ENCODE measurements around the gene NFIB. TPM values are rescaled to one million over a fixed set of nuclear protein-coding genes. Genes with fewer than 3 reads are reported as not detected.

NFIB gene
- total and polyA plus RNA-seq, 10 of the 15 experiments (the other 5 are each of a cell fraction or from before 2014, with no cell fraction given) = under 0.01 to 0.19 (median 0.05) TPM; not detected in 3

DNA sequence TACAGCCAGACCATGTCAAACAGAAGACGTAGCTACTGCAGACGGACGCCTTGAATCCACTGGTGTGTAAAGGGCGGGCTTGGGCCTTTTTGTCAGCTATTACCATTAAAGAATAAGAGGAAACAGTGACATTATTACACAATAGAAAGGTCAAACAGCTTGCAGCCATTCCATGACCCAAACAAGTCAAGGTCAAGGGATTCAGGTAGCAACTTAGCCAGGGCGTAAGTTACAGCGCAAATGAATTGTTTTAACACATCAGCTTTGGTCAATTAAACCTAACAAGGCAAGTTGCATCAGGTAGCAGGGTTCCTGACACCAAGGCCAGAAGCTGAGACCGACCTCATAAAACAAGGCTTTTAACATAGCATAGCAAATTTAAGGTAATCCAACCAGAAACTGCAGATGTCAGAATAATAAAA, 15.3 kb downstream of the NFIB start:
- 30% methylated on average over 7 of the region's 7 CpGs for WGBS (ENCODE audit: insufficient coverage, insufficient replicate concordance, low lambda C conversion rate, missing lambda C conversion rate)
- Histone ChIP-seq H3K9me3 (replicated peaks; ENCODE audit: control insufficient read depth, insufficient read depth, low read length) (no peaks in the 10 kb centered on the region), H2AFZ (ENCODE audit: control insufficient read depth, low read depth, low read length) (no peak overlapping the region), H3K27ac (ENCODE audit: control insufficient read depth, insufficient read depth) (no peak overlapping the region), H3K4me1 (ENCODE audit: control insufficient read depth, insufficient read depth, low read length) (no peaks in the 10 kb centered on the region), H3K36me3 (ENCODE audit: control insufficient read depth in 2 of 2, insufficient read depth in 2 of 2, low read length in 1 of 2) (no peaks in the 10 kb centered on the region), H3K9ac (ENCODE audit: control insufficient read depth, insufficient read depth, low read length) (no peak overlapping the region), H3K79me2 (ENCODE audit: control insufficient read depth, insufficient read depth, low read length) (no peaks in the 10 kb centered on the region), H3K27me3 (replicated peaks in 1 of 2; ENCODE audit: control insufficient read depth in 2 of 2, insufficient read depth in 2 of 2, low read length in 1 of 2) (no peaks in the 10 kb centered on the region), H3K4me2 (ENCODE audit: control insufficient read depth, insufficient read depth) (no peak overlapping the region), H3K4me3 (no peak overlapping the region), H4K20me1 (ENCODE audit: control insufficient read depth, insufficient read depth) (no peaks in the 10 kb centered on the region)
- ChIA-PET CTCF (no interaction called here), POLR2A (no interaction called here), SMC1A (ENCODE audit: uncharacterized antibody, unreplicated experiment) (interaction anchor here (0.6 to 0.9 kb wide), 2 partner anchors 55 to 216 kb away, joined by 3 read pairs; no protein-coding TSS in a partner anchor), RAD21 (ENCODE audit: unreplicated experiment) (no interaction called here)
- DNase-seq (ENCODE audit: low read depth, low spot score) (no peak), FAIRE-seq (no peak), ATAC-seq (no peak)
- TF ChIP-seq HDAC2 (IDR thresholded peaks at IDR 0.05) (no peak), SP1 (IDR thresholded peaks at IDR 0.05; ENCODE audit: low read depth, low read length) (no peak), KLF5 (IDR thresholded peaks at IDR 0.05; ENCODE audit: partially characterized antibody) (no peak), CEBPB (IDR thresholded peaks at IDR 0.05; ENCODE audit: borderline replicate concordance in 1 of 2, low read depth in 2 of 2, low read length in 2 of 2) (no peak), ELK1 (IDR thresholded peaks at IDR 0.05; ENCODE audit: low read depth, low read length) (no peak), RAD51 (IDR thresholded peaks at IDR 0.05) (no peak), IKZF2 (IDR thresholded peaks at IDR 0.05) (no peak), PAX5 (IDR thresholded peaks at IDR 0.05; ENCODE audit: borderline replicate concordance, low read depth, low read length) (no peak), ZSCAN29 (IDR thresholded peaks at IDR 0.05) (no peak)
- TF ChIP-seq, protein P1, sequence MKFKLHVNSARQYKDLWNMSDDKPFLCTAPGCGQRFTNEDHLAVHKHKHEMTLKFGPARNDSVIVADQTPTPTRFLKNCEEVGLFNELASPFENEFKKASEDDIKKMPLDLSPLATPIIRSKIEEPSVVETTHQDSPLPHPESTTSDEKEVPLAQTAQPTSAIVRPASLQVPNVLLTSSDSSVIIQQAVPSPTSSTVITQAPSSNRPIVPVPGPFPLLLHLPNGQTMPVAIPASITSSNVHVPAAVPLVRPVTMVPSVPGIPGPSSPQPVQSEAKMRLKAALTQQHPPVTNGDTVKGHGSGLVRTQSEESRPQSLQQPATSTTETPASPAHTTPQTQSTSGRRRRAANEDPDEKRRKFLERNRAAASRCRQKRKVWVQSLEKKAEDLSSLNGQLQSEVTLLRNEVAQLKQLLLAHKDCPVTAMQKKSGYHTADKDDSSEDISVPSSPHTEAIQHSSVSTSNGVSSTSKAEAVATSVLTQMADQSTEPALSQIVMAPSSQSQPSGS (IDR thresholded peaks at IDR 0.05; ENCODE audit: low read length) = no peak
- TF ChIP-seq, protein P2, sequence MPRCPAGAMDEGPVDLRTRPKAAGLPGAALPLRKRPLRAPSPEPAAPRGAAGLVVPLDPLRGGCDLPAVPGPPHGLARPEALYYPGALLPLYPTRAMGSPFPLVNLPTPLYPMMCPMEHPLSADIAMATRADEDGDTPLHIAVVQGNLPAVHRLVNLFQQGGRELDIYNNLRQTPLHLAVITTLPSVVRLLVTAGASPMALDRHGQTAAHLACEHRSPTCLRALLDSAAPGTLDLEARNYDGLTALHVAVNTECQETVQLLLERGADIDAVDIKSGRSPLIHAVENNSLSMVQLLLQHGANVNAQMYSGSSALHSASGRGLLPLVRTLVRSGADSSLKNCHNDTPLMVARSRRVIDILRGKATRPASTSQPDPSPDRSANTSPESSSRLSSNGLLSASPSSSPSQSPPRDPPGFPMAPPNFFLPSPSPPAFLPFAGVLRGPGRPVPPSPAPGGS (IDR thresholded peaks at IDR 0.05; ENCODE audit: borderline replicate concordance, insufficient read depth, low read depth, low read length, poor library complexity, severe bottlenecking) = no peak
- TF ChIP-seq, protein P3, sequence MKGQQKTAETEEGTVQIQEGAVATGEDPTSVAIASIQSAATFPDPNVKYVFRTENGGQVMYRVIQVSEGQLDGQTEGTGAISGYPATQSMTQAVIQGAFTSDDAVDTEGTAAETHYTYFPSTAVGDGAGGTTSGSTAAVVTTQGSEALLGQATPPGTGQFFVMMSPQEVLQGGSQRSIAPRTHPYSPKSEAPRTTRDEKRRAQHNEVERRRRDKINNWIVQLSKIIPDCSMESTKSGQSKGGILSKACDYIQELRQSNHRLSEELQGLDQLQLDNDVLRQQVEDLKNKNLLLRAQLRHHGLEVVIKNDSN (IDR thresholded peaks at IDR 0.05; ENCODE audit: borderline replicate concordance, extremely low read length, insufficient read depth, low read depth, low read length) = no peak
- BruUV-seq (replicated peaks) = no TSS peak
- intact Hi-C loops (cut with micrococcal nuclease; ENCODE audit: unreplicated experiment) (loop anchor here (10.0 kb wide), 1 partner anchor 56 kb away; no protein-coding TSS in a partner anchor), in situ Hi-C loops (cut with MboI) (no loop called here)

Data from GM12878 (cell line).